ENCODE results near the gene ARIH1.

ARIH1 gene

DNA sequence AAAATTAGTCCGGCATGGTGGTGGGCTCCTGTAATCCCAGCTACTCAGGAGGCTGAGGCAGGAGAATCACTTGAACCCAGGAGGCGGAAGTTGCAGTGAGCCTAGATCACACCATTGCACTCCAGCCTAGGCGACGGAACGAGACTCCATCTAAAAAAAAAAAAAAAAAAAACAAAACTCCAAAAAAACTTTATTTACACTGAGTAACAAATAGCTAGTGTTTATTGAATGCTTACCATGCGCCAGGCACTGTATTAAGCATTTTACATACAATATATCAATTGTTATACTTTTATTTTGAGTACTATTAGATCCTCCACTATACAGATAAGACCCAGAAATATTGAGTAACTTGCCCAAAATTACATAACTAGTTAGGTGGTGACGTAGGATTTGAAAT lies 17.4 kb upstream of the ARIH1 start:
- TF ChIP-seq, protein P1, sequence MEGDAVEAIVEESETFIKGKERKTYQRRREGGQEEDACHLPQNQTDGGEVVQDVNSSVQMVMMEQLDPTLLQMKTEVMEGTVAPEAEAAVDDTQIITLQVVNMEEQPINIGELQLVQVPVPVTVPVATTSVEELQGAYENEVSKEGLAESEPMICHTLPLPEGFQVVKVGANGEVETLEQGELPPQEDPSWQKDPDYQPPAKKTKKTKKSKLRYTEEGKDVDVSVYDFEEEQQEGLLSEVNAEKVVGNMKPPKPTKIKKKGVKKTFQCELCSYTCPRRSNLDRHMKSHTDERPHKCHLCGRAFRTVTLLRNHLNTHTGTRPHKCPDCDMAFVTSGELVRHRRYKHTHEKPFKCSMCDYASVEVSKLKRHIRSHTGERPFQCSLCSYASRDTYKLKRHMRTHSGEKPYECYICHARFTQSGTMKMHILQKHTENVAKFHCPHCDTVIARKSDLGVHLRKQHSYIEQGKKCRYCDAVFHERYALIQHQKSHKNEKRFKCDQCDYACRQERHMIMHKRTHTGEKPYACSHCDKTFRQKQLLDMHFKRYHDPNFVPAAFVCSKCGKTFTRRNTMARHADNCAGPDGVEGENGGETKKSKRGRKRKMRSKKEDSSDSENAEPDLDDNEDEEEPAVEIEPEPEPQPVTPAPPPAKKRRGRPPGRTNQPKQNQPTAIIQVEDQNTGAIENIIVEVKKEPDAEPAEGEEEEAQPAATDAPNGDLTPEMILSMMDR (conservative IDR thresholded peaks at IDR 0.05; ENCODE audit: low read depth, low read length), result no peak
- H3K4me3 ChIP-seq (ENCODE audit: low read length), result no peak overlapping the region
- DNase-seq (ENCODE audit: low read depth), result no peak

DNA sequence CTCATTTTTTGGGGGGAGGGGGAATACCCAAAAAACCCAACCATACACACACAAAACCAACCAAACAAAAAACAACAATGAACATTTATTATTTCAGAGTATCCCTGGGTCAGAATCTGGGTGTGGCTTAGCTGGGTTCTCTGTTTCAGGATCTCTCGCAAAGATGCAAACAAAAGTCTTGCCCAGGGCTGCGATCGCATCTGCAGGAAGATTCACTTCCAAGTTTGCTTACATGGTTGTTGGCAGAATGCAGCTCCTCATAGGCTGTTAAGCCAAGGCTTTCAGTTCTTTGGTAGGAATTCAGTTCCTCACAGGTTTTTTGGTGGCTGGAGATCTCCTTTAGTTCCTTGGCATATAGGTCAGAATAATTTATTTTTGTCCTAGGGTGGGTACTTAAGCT lies 13.7 kb upstream of the ARIH1 start:
- DNase-seq (ENCODE audit: low read depth), result no peak

DNA sequence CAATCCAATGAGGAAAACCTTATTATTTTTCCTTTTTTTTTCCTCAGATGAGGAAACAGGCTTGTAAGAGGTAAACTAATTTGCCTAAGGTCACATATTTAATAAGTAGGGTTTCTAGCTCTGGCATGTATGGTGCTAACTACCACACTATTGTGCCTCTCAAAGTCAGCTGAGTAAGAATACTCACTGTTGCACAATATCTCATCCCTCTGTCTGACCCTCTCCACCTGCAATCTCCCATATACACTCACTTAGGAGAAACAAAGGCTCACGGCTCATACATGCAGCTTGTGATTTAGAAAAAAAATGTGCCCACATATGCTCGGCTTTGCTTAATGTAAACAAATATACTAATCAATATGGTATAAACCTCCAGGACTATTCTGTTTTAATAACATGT lies 10.4 kb upstream of the ARIH1 start:
- no peak for DNase-seq (ENCODE audit: low read depth)
- TF ChIP-seq, protein P1 (conservative IDR thresholded peaks at IDR 0.05; ENCODE audit: low read depth, low read length), result no peak
- H3K4me3 ChIP-seq (ENCODE audit: low read length), result no peak overlapping the region

More for the DNA sequence above, 13.7 kb upstream of the ARIH1 start:
- H3K4me3 ChIP-seq (ENCODE audit: low read length), result no peak overlapping the region
- TF ChIP-seq, protein P1 (conservative IDR thresholded peaks at IDR 0.05; ENCODE audit: low read depth, low read length), result no peak

DNA sequence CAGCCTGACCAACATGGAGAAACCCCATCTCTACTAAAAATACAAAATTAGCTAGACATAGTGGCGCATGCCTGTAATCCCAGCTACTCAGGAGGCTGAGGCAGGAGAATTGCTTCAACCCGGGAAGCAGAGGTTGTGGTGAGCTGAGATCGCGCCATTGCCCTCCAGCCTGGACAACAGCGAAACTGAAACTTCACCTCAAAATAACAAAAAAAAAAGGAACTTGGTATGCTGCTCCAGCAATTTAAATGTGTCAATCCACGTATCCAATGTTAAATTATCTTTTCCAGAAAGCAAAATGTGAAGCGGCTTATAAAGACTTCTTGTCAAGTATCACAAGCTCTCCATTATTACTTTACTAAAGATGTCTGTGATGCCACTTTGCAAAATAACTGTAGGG lies 9.9 kb upstream of the ARIH1 start:
- no peak overlapping the region for H3K4me3 ChIP-seq (ENCODE audit: low read length)
- TF ChIP-seq, protein P1 (conservative IDR thresholded peaks at IDR 0.05; ENCODE audit: low read depth, low read length), result no peak
- DNase-seq (ENCODE audit: low read depth), result no peak

DNA sequence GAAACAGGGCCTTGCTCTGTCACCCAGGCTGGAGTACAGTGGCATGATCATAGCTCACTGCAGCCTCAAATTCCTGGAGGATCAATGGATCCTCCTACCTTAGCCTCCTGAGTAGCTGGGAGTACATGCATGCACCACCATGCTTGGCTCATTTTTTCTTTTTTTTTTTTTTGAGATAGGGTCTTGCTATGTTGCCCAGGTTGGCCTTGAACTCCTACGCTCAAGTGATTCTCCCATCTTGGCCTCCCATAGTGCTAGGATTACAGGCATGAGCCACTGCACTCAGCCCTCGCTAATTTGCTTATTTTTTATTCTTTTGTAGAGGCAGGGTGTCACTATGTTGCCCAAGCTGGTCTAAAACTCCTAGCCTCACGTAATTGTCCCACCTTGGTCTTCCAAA lies 6.0 kb upstream of the ARIH1 start:
- DNase-seq (ENCODE audit: low read depth), result no peak
- H3K4me3 ChIP-seq (ENCODE audit: low read length), result no peak overlapping the region
- TF ChIP-seq, protein P1 (conservative IDR thresholded peaks at IDR 0.05; ENCODE audit: low read depth, low read length), result no peak

DNA sequence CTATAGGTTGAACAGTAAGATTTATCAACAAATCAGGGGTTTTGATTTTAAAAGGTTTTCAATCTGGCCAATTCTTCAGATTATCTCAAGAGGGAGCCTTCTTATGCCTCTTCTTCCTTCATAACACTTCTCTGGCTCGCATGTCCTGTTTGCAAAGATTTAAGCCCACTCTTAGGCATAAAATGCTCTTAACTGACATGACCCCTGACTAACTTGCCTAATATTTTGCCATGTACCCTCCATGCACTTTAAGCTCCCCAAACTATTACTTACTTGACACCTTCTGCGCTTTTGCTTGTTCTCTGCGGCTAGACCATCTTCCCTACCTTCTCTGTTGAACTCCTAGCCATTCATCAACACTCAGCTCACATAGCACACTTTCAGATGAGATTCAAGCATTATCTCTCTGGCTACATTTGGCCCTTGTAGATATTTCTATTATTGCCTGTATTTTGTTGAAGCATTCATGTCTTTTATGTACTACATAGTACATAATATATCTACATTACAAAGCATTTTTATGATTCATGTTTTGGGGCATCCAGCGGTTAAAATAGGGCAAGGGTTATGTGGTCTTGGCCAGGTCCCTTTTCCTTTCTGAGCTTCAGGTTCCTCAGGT lies 1.0 kb upstream of the ARIH1 start:
- peak overlapping the region; percentile 76 for H3K4me3 ChIP-seq (ENCODE audit: low read length)
- TF ChIP-seq, protein P1 (conservative IDR thresholded peaks at IDR 0.05; ENCODE audit: low read depth, low read length), result peak; percentile 20
- no peak for DNase-seq (ENCODE audit: low read depth)

DNA sequence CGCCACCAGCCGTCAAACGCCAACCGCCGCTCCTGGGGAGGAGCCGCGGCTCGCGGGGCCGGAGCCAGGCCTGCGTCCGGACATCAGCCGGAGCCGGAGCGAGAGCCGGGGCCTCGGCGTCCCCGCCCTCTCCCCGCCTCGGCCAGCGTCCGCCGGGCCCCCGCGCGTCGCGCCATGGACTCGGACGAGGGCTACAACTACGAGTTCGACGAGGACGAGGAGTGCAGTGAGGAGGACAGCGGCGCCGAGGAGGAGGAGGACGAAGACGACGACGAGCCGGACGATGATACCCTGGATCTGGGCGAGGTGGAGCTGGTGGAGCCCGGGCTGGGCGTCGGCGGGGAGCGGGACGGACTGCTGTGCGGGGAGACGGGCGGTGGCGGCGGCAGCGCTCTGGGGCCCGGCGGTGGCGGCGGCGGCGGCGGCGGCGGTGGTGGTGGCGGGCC lies 359 bp downstream of the ARIH1 start:
- TF ChIP-seq, protein P1 (conservative IDR thresholded peaks at IDR 0.05; ENCODE audit: low read depth, low read length), result no peak
- DNase-seq (ENCODE audit: low read depth), result no peak
- peak overlapping the region; percentile 76 for H3K4me3 ChIP-seq (ENCODE audit: low read length)

All from retinal pigment epithelial cell (primary cell).